Measurements from ENCODE around the gene OR1N1. TPM values are rescaled to one million over a fixed set of nuclear protein-coding genes. Genes with fewer than 3 reads are reported as not detected.
"Not testable (repeated sequence)": the region's sequence is repeated elsewhere in the genome, so short reads cannot be mapped to it uniquely, and the experiment has no call there.

The OR1N1 gene, protein sequence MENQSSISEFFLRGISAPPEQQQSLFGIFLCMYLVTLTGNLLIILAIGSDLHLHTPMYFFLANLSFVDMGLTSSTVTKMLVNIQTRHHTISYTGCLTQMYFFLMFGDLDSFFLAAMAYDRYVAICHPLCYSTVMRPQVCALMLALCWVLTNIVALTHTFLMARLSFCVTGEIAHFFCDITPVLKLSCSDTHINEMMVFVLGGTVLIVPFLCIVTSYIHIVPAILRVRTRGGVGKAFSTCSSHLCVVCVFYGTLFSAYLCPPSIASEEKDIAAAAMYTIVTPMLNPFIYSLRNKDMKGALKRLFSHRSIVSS
- total RNA-seq (2014; rRNA removed; shearing (Covaris generic); ENCODE audit: low replicate concordance): not detected in 2 replicates

DNA sequence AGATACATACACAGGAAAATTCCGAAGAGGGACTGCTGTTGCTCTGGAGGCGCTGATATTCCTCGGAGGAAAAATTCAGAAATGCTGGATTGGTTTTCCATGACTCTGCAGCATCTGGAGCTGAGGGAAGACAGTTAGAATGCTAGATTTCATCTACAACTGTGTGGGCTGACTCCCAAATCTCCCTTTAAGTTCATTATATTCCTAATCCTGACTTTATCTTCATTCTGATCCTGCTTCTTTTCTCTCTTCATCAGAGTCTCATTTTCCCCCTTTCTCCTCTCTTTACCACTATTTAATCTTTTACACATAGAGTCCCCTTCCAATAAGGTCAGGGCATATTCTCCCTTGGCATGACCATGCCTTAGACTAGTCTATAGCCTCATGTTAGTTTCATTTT lies at the start of gene OR1N1:
Gene OR1N1, minus strand, starts transcription at position 101 of the 400 bp plus-strand sequence. Its CDS starts 0 bp downstream, at position 101.
- DNase-seq: no peak
- no peaks in the 10 kb centered on the region for H3K36me3 ChIP-seq
- peaks cover 15% of the 10 kb centered on the region for H3K27me3 ChIP-seq
- H3K4me3 ChIP-seq: no peak within 1 kb of the TSS
- no peaks in the 10 kb centered on the region for H3K9me3 ChIP-seq

- no peak overlapping the region for H3K4me3 ChIP-seq
- H3K27me3 ChIP-seq: no peaks in the 10 kb centered on the region
- H3K36me3 ChIP-seq: no peaks in the 10 kb centered on the region
- DNase-seq: no peak
- H3K9me3 ChIP-seq: no peaks in the 10 kb centered on the region
Measured at GRCh38 chr9:122572456-122572855, 45.4 kb upstream of the OR1N1 start.

GRCh38 chr9:122567901-122568300 lies 40.8 kb upstream of the OR1N1 start:
- Histone ChIP-seq H3K4me3 (no peak overlapping the region), H3K27me3 (no peaks in the 10 kb centered on the region), H3K36me3 (no peaks in the 10 kb centered on the region), H3K9me3 (no peaks in the 10 kb centered on the region)
- DNase-seq: no peak

DNA sequence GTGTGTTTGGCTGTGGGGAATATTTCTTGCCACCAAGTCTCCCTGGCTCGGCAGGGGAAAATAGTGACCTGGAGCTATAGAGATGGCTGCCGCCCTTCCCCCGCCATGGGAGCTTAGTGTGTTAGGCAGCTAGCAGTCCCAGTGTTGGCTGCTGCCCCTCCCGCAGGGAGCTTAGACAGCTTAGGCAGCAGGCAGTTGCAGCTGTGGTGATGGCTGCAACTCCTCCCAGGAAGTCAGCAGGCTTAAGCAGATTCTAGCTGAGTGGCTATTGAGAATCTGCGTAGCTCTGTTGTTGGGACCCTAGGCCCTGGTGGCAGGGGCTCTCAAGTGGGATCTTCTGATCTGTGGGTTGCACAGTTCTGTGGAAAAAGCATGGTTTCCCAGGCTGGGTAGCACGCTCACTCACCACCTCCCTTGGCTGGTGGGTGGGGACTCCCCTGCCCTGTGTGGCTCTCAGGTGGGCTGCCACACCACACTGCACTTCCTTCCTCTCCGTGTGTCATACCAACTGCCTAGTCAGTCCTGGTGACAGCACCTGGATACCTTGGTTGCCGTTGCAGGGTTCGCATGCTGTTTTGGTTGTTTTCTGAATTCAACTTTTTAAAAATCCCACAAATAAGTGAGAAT lies 35.2 kb upstream of the OR1N1 start:
- H3K27me3 ChIP-seq: peaks cover 6% of the 10 kb centered on the region
- no peaks in the 10 kb centered on the region for H3K36me3 ChIP-seq
- no peak for DNase-seq
- H3K4me3 ChIP-seq: no peak overlapping the region
- no peaks in the 10 kb centered on the region for H3K9me3 ChIP-seq

GRCh38 chr9:122561446-122561845 lies 34.4 kb upstream of the OR1N1 start:
- H3K27me3 ChIP-seq: peaks cover 8% of the 10 kb centered on the region
- H3K4me3 ChIP-seq: no peak overlapping the region
- no peak for DNase-seq

DNA sequence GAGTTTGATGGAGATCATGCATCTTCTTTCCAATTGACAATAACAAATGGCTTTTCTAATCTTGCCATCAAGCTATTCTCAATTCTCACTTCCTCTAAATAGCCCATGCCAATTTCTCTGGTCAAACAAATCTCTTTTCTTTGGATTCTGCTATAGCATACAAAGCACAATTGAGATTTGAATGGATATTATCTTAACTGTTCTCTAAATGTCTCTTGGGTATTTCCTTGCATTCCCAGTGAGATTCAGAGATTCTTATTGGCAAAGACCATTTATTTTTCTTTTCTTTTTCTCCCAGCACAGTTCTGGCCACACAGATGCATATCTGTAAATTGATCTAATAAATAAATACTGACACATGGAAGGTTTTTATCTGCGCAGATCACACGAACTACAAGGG lies 25.7 kb upstream of the OR1N1 start, which contains the start of gene OR1N2:
Gene OR1N2, plus strand, starts transcription at position 301 of the 400 bp plus-strand sequence. CDS start 100 bp downstream, outside the sequence.
- no peak for DNase-seq
- H3K36me3 ChIP-seq: no peaks in the 10 kb centered on the region
- H3K4me3 ChIP-seq: no peak within 1 kb of the TSS
- peaks cover 9% of the 10 kb centered on the region; the same call in 1 of the 2 replicates for H3K27me3 ChIP-seq
- H3K9me3 ChIP-seq: 0 out of 2 replicates have a peak, but pooled peaks cover 2% of the 10 kb centered on the region

More at GRCh38 chr9:122561446-122561845, 34.4 kb upstream of the OR1N1 start:
- Histone ChIP-seq H3K9me3 (no peaks in the 10 kb centered on the region), H3K36me3 (no peaks in the 10 kb centered on the region)

- H3K27me3 ChIP-seq: peaks cover 7% of the 10 kb centered on the region; the same call in 1 of the 2 replicates
- no peak for DNase-seq
- H3K36me3 ChIP-seq: no peaks in the 10 kb centered on the region
- 0 out of 2 replicates have a peak, but pooled peaks cover 2% of the 10 kb centered on the region for H3K9me3 ChIP-seq
- H3K4me3 ChIP-seq: no peak overlapping the region
Measured at GRCh38 chr9:122551371-122551770, 24.3 kb upstream of the OR1N1 start.

DNA sequence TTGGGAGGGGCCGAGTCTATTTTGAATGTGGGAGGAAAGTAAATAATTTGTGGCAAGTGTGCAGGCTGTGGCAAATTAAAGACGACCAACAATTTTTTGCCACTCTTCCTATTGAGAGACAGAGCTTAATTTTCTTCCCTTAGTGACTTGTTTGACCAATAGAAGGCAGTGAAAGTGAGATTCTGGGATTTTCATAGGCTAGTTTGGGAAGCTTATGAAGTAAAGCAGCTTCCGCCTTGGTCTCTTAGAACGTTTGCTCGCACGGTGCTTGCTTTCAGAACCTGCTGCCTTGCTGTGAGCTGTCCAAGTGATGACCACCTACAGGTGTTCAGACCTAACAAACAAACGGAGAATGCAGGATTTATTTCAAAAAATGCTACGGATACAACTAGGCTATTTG lies 19.1 kb upstream of the OR1N1 start:
- H3K36me3 ChIP-seq: no peaks in the 10 kb centered on the region
- 0 out of 2 replicates have a peak, but pooled peaks cover 2% of the 10 kb centered on the region for H3K9me3 ChIP-seq
- no peak overlapping the region for H3K4me3 ChIP-seq
- no peak for DNase-seq
- peaks cover 11% of the 10 kb centered on the region for H3K27me3 ChIP-seq

- no peak for DNase-seq
- Histone ChIP-seq H3K36me3 (no peaks in the 10 kb centered on the region), H3K4me3 (no peak overlapping the region), H3K27me3 (peaks cover 3% of the 10 kb centered on the region), H3K9me3 (no peaks in the 10 kb centered on the region)
Measured at GRCh38 chr9:122538757-122539156, 11.7 kb upstream of the OR1N1 start.

GRCh38 chr9:122537066-122537465 lies 10.0 kb upstream of the OR1N1 start:
- H3K9me3 ChIP-seq, H3K4me3 ChIP-seq, H3K36me3 ChIP-seq, H3K27me3 ChIP-seq, DNase-seq: not testable (repeated sequence)

GRCh38 chr9:122536134-122536533 lies 9.0 kb upstream of the OR1N1 start:
- Histone ChIP-seq H3K9me3 (no peaks in the 10 kb centered on the region), H3K27me3 (no peaks in the 10 kb centered on the region), H3K36me3 (no peaks in the 10 kb centered on the region), H3K4me3 (no peak overlapping the region)
- DNase-seq: no peak

GRCh38 chr9:122531157-122531556 lies 4.1 kb upstream of the OR1N1 start:
- not testable (repeated sequence) for H3K4me3 ChIP-seq, DNase-seq, H3K27me3 ChIP-seq, H3K9me3 ChIP-seq, H3K36me3 ChIP-seq

DNA sequence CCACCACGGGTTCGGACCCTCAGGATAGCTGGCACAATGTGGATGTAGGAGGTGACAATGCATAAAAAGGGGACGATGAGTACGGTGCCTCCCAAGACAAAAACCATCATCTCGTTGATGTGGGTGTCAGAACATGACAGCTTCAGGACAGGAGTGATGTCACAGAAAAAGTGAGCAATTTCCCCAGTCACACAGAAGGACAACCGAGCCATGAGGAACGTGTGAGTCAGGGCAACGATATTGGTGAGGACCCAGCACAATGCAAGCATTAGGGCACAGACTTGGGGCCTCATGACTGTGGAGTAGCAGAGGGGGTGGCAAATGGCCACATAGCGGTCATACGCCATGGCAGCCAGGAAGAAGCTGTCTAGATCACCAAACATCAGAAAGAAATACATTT lies 491 bp downstream of the OR1N1 start:
- Histone ChIP-seq H3K36me3 (no peaks in the 10 kb centered on the region), H3K9me3 (no peaks in the 10 kb centered on the region), H3K27me3 (peaks cover 15% of the 10 kb centered on the region), H3K4me3 (no peak overlapping the region)
- no peak for DNase-seq

DNA sequence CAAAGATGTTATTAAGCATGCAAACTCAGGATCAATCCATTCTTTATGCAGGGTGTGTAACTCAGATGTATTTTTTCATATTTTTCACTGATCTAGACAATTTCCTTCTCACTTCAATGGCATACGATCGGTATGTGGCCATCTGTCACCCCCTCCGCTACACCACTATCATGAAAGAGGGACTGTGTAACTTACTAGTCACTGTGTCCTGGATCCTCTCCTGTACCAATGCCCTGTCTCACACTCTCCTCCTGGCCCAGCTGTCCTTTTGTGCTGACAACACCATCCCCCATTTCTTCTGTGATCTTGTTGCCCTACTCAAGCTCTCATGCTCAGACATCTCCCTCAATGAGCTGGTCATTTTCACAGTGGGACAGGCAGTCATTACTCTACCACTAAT lies 7.7 kb downstream of the OR1N1 start:
- Histone ChIP-seq H3K27me3 (peaks cover 2% of the 10 kb centered on the region), H3K9me3 (no peaks in the 10 kb centered on the region), H3K4me3 (no peak overlapping the region), H3K36me3 (no peaks in the 10 kb centered on the region)
- no peak for DNase-seq

GRCh38 chr9:122518841-122519240 lies 8.3 kb downstream of the OR1N1 start, which contains the start of gene OR1J4:
Gene OR1J4, plus strand, starts transcription at chr9:122519141. Its CDS starts 0 bp downstream, at chr9:122519141.
- no peak for DNase-seq
- Histone ChIP-seq H3K36me3 (no peaks in the 10 kb centered on the region), H3K4me3 (no peak within 1 kb of the TSS), H3K9me3 (no peaks in the 10 kb centered on the region), H3K27me3 (peaks cover 2% of the 10 kb centered on the region)

GRCh38 chr9:122518226-122518625 lies 8.9 kb downstream of the OR1N1 start:
- H3K4me3 ChIP-seq: no peak overlapping the region
- no peaks in the 10 kb centered on the region for H3K9me3 ChIP-seq
- no peak for DNase-seq

DNA sequence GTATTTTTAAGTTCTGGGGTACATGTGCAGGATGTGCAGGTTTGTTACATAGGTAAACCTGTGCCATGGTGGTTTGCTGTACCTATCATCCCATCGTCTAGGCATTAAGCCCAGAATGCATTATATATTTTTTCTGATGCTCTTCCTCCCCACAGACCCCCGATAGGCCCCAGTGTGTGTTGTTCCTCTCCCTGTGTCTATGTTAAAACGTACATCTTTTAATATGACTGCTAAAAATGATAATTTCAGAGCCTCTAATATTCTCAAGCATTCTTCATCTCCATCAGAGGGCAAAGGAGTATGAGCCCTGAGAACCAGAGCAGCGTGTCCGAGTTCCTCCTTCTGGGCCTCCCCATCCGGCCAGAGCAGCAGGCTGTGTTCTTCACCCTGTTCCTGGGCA lies 16.6 kb downstream of the OR1N1 start, which contains the start of gene OR1J2:
Gene OR1J2, plus strand, starts transcription at position 301 of the 400 bp plus-strand sequence. Its CDS starts 0 bp downstream, at position 301.
- no peak for DNase-seq
- Histone ChIP-seq H3K36me3 (no peaks in the 10 kb centered on the region), H3K9me3 (no peaks in the 10 kb centered on the region), H3K27me3 (peaks cover 6% of the 10 kb centered on the region; the same call in 1 of the 2 replicates), H3K4me3 (no peak within 1 kb of the TSS)

More at GRCh38 chr9:122518226-122518625, 8.9 kb downstream of the OR1N1 start:
- Histone ChIP-seq H3K27me3 (peaks cover 2% of the 10 kb centered on the region), H3K36me3 (no peaks in the 10 kb centered on the region)

Measured in MG63 (cell line).